Kidney capillary endothelial cell (primary cell): ENCODE results near the gene MIR17HG.
A peak's percentile ranks its signal among the peaks of the same experiment; 100 is the strongest.
"Not testable (repeated sequence)": the region's sequence is repeated elsewhere in the genome, so short reads cannot be mapped to it uniquely, and the experiment has no call there.

ENCODE experiments used
- DNase-seq: peaks from one replicate; pipeline ENCODE4 v3.0.0-alpha.2; 2018; ENCODE audit warnings: low spot score

The MIR17HG gene

DNA sequence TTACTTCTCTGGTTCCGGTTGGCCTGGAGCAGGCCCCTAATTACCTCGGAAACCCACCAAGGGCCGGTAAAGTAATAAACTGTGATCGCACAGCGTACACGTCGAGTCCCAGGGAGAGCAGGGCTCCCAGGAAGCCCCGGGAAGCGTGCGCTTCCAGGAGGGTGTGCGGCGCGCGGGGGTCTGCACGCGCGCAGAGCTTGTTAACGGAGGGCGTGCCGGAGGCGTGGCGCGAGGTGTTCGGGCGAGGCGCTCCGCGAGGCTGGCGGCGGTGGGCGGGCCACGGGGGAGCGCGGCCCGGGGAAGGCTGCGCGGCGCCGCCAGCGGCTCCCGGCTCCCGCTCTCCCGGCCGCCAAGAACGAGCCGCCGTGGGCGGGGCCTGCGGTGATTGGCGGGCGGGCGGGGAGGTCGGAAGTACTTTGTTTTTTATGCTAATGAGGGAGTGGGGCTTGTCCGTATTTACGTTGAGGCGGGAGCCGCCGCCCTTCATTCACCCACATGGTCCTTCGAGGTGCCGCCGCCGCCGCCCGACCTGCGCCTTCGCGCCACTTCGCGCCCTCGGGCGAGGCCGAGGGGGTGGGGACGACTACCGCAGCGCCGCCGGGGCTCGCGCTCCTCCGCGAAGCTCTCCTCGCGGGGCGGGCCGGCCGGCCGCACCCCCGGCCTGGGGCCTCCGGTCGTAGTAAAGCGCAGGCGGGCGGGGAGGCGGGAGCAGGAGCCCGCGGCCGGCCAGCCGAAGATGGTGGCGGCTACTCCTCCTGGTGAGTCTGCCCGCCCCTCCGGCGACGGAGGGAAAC, at the start of gene MIR17HG:
TSS of gene MIR17HG (plus strand) at position 486 of the 794 bp plus-strand sequence.
- DNase-seq = peak; percentile 62

DNA sequence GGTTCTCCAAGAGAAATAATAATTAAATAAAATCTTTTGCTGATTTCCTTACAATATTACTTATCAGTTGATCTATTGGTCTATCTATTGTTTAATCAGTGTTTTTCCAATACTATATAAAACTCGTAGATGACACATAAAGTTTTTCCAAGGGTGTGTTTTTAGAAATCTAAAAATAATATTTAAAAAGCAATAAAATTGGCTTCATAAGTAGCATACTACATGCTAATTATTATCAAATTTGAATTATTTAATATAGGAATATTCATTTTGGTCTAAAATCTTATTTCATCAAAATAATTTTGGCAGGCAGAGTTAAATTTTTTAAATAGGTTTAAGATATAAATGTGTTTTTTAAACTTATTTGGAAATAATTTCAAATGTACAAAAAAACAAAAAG, 49.4 kb upstream of the MIR17HG start:
- no peak for DNase-seq

DNA sequence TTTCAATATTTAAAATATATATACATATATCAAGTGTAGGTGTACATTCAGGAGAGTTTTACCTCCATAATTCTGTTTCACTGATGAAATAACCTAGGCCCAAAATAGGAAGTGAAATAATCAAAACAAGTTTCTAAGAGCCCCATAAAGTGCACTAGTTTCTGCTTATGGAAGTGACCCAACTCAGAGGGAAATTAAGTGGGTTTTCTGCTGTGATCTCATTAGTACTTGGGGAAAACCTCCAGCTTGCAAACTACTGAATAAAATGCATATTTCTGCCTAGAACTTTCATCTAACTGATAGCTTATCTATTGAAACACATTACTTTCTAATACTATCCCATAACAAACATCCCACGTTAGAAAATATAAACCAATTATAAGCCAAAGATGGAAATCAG, 45.4 kb upstream of the MIR17HG start:
- no peak for DNase-seq

DNA sequence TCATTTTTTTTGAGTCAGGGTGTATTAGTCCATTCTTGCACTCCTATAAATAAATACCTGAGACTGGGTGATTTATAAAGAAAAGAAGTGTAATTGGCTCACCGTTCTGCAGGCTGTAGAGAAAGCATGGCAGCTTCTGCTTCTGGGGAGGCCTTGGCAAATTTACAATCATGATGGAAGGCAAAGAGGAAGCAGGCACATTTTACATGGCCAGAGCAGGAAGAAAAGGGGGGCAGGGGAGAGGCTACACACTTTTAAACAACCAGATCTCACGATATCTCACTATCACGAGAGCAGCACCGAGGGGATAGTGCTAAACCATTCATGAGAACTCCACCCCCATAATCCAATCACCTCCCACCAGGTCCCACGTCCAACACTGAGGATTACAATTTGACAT, 44.5 kb upstream of the MIR17HG start:
- DNase-seq = no peak

DNA sequence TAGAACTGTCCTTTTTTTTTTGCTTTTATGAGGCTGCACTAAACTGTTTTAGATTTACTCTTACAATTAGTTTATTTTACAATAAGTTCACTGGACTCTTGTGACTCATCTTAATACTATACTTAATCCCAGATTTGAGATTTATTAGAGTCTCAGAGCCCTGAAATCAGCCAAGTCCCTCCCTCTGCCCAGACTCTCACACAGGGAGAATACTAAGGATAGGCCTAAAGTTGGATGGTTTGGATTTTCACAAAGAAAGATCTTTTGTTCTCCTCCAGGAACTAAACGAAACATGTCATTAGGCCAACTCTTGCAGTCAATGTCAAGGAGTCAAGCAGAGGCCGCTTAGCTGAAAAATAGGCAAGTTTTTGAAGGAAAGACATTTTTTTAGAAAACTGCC, 42.7 kb upstream of the MIR17HG start:
- no peak for DNase-seq

DNA sequence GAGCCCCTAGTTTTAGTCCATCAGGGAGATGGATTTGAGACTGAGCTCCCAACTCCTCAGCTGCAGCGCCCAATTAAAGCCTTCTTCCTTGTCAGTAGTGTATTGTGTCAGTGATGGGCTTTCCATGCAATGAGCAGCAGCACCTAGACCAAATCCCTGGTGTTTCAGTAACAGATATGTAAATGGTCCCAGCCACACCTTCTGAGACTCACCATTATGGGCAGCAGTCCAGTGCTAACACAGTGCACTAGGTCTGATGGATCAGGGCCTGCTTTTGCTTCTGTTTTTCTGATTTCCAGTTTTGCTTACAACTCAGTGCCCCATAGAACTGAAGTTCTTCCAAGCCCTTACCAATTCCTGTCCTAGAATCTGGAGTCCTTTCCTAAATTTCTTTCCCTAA, 41.8 kb upstream of the MIR17HG start:
- no peak for DNase-seq

DNA sequence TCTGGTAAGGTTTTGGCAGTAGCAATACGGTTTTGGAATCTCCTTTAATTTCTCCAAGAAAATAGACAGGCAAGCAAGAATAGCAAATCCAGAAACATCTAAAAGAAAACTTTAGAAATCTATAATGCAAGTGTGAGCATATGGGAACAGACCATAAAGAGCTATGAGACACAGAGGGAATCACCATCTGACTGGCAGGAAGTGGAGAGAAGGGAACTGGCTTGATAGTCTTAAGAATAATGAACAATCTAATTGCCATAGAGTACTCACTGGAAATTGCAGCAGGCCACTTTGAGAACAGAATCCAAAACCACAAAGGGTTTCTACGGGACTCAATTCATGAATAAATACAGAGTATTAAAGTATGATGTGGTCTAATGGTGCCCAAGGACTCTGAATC, 39.6 kb upstream of the MIR17HG start:
- DNase-seq = no peak

DNA sequence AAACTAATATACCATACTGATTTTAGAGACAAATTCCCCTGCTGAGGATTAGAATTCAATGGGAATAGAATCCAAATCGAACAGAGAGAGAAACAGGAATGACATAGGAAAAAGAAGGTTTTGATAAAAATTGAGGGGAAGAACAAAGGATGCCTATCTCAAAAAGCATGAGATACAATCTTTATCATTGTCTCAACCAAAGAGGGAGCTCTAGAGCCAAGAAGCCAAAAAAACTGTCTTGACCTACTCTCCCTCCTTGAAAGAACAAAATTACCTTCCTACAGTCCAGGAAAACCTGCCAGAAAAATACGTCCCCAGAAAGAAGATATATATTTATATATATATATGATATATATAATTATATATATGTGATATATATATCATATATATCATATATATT, 39.2 kb upstream of the MIR17HG start:
- DNase-seq = no peak

DNA sequence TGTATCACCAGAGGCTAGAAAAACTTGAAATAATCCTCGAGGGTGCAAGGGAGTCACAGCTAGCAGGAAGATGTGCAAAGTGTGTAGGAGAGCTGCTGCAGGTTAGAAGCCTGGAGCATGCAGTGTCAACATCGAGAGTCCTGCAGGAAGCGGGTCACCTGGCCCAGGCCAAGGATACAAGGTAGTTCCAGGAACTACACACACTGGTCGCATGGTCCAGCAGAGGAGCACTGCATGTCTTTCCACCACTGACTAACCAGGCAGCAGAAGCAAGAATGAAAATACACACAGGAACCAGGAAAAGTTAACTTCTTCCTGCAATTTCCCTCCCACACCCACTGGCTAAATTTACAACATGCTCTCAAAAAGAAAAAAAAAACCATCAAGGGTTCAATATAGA, 36.0 kb upstream of the MIR17HG start:
- no peak for DNase-seq

- no peak for DNase-seq
Measured at GRCh38 chr13:91312324-91312723, 35.2 kb upstream of the MIR17HG start.

DNA sequence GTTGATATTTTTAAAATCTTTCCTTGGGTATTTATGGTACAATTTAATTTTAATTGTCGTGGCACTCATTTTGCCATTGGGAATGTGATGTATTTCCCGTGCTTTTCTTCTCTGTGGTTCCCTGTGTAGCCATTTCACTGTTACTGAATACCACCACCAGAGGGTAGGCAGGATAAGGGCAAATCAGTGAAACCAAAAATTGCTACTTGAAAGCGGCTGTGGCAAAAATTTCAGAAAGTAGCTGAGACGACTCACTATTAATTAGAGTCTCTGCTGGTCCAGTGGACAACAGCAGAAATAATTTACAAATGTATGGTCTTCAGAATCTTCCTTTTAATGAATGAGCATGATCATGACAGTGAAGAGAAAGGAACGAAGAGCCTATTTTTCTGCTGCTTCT, 34.4 kb upstream of the MIR17HG start:
- peak; percentile 23 for DNase-seq

- DNase-seq = no peak
Measured at GRCh38 chr13:91313581-91313980, 33.9 kb upstream of the MIR17HG start.

GRCh38 chr13:91314888-91315287, 32.6 kb upstream of the MIR17HG start:
- no peak for DNase-seq

DNA sequence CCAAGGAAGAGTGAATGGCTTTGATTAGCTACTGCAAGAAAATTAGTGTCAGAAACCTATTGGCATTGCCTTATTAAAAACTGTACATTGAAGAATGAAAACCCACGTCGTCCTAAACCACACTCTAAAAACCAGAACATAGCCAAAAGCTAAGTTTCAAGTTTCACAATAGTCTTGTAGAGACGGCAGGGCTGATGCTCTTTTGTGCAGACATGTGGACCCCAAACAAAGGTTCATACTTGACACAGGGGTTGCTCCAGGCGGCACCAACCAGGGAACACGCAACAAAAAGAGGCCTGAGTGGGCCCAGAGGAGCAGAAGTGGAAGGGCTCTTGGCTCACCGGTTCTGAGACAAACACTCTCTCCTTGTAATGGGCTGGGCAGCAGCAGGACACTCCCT, 28.6 kb upstream of the MIR17HG start:
- DNase-seq = no peak

DNA sequence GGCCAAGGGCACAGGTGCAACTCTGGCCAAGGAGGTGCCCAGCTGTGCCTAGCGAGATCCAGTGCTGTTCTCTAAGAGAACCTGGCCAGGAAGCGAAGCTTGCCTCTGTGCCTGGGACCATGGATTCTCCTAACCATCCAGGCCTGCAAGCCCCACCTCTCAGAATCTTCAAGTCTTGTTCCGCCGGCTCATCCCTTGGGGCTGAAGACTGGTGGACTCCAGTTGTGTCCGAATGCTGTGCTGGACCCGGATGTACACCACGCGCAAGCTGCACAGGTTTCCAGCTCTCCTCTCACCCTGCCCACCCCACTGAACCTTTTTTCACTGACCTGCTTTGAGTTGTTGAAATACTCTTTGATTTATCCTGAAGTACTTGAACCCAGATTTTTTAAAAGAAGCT, 27.5 kb upstream of the MIR17HG start:
- DNase-seq = no peak

DNA sequence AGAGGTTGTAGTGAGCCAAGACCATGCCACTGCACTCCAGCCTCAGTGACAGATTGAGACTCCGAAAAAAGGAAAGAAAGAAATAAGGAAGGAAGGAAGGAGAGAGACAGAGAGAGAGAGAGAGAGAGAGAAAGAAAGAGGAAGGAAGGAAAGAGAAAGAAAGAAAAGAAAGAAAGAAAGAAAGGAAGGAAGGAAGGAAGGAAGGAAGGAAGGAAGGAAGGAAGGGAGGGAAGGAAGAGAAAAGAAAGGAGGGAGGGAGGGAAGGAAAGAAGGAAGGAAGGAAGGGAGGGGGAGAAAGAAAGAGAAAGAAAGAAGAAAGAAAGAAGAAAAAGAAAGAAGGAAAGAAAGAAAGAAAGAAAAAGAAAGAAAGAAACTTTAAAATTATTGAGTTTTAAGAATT, 26.5 kb upstream of the MIR17HG start:
- not testable (repeated sequence) for DNase-seq

DNA sequence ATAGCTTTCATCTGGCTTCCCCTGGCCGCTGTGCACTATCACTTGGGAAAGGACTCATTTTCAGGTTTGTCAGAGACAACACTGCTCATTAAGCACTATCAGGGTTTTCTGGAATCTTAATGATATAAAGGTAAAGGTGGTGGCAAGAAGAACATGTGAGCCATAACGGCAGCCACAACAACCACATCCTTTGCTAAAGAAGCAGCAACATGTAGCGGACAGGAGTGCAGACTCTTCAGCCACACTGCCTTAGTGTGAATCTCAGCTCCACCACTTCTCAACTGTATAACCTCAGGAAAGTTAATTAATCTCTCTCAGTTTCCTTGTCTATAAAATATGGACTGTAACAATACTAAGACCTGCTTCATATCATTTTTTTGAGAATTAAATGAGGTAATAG, 24.1 kb upstream of the MIR17HG start:
- DNase-seq = no peak

GRCh38 chr13:91326146-91326545, 21.3 kb upstream of the MIR17HG start:
- DNase-seq = no peak

GRCh38 chr13:91328726-91329125, 18.8 kb upstream of the MIR17HG start:
- DNase-seq = no peak

DNA sequence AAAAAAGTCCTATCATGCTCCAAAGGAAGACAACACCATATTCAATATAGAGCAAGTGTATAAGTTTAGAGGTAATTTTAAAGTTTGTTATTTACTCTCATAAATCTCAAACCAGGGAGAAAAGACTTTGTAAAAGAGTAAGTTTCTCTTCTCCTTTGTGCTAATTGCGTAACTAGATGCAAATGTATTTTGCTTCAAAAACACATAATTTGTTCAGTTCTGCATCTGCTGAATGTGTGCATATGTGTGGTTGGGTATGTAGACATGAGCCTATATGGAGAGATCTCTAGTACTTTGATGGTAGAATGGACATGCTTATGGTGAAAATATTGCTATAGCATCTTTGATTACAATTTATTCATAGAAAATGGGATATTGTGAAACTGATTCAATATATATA, 17.8 kb upstream of the MIR17HG start:
- no peak for DNase-seq

GRCh38 chr13:91331047-91331915, 16.2 kb upstream of the MIR17HG start:
- DNase-seq = no peak

DNA sequence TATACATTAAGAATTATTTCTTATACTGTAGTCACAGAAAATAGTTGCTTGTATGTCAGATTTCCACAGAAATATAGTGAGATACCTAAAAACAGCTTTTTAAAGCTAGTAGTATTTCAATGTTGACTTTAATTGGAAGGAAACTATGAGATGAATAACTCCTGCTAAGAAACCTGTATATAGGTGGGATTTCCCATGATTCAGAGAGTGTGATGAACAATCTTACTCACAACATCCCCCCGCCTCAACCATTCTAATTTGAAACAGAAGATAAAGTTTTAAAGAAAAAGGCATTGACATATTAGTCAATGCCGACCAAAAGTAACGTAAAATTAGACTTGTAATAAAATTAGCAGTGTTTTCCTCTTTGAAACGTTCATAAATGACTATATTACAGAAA, 1.4 kb upstream of the MIR17HG start:
- DNase-seq = no peak

DNA sequence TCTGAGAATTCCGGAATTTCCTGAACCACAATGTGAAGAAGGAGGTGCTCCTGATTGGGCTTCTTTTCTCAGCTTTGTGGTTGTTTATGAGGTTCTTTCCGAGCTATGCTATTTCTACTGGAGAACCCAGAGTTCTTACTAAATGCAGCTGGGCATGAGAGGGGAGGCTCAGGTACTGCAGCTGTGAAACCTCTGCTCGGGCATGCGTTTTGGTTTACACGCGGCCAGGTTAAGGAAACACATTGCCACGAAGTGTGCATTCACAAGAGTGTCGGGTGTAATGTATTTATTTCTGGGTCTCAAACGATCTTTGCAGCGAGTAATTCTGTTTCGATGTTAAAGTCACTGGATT, 661 bp upstream of the MIR17HG start:
- no peak for DNase-seq
